NOMO-1 treated with dmso at 0.1 percent for 144 hours (cell line): ENCODE results near the gene RFT1.
"Not testable (repeated sequence)": the region's sequence is repeated elsewhere in the genome, so short reads cannot be mapped to it uniquely, and the experiment has no call there.

Experiments used
- DNase-seq: peaks from one replicate; lab custom pipeline; 2025; ENCODE audit not compliant: unreplicated experiment; lab: John Stamatoyannopoulos, UW

Gene RFT1

DNA sequence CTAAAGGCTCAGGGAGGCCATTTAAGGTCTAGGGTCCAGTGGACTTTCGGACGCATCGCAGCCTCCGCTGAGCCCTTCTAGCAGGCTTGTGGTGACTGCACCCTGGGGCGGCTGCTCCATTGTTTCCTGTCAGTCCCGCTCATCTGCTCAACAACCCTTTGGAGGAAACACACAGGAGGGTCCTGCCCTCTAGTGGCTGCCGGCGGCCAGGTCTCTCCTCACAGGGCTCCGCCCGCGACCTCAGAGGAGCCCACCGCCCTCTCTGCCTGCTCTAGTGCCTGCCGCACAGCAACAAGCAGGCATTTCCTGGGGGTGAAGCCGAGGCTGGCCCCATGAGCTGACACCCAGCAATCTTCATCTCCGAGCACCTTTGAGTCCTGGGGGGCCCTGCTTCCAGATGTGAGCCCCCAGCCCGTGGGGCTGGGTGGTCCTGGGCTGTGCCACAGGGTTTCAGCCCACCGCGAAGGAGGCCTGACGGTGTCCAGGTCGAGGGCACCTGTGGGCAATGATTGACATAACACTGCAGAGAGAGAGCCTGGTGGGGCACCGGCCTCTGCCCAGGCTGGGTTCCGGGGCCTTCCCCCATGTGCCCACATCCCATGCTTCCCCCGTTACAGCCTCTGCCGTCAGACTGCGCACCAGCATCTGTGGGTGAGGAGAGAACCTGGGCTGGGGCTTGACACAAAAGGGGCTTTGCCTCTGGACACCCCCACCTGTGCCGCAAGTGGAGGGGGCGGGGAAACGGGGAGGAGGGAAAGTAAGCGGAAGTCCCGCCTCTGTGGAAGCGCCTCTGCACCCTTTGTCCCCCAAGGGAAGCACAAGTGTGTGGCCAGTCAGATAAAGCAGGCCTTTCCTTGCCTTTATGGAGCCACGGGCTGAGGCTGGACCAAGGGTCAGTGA lies 57.3 kb downstream of the RFT1 start:
- DNase-seq = peak; percentile 58

DNA sequence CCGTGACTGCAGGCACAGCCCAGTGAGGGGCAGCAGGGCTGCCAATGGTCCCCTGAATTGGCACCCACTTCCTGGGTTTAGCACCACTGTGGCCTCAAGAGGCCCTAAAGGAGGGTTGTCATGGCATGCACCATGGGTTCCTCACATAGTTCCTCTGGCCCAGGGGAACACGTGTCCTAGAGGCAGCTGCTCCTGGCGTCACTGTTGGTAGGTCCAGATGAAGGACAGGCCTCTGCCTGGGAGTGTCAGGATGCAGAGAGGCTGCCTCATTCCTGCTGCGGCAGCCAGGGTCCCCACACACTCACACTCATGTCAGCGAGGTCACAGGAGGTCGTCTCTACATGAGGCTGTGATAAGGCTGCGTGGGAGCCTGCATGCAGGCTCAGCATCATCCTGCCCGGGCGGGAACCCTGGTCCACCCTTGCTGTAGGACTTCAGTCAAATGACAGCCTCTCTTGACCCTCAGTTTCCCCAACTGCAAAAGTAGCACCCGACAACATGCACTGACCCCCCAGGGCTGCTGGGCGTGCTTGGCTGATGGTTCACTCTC lies 58.3 kb downstream of the RFT1 start:
- no peak for DNase-seq

DNA sequence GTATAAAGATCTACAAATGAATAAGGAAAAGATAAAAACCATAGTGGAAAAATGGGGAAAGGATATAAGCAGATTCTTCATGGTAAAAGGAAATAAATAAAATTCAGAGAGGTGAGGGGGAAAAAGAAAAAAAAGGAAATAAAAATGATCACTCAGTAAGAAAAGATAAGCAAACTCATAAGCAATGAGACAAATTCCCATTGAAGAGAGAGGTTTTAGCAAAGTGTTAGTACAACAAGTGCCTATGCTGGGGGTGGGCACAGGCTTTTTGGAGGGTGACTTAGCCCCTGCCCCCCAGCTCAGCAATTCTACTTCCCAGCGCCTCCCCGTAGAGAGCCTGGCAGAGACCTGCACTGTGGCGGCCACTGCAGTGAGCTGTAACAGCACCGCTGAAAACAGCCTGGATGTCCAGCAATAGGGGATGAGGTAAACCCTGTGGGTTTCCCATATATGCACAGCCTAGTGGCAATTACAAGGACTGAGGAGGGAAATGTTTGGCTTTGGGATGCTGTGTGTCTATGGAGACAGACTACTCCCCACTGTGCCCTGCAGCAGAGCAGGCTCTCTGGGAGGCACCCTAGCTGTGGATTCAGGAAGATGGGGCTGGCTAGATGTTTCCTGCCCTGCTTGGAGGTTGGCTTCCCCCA lies 60.7 kb downstream of the RFT1 start:
- DNase-seq = no peak

DNA sequence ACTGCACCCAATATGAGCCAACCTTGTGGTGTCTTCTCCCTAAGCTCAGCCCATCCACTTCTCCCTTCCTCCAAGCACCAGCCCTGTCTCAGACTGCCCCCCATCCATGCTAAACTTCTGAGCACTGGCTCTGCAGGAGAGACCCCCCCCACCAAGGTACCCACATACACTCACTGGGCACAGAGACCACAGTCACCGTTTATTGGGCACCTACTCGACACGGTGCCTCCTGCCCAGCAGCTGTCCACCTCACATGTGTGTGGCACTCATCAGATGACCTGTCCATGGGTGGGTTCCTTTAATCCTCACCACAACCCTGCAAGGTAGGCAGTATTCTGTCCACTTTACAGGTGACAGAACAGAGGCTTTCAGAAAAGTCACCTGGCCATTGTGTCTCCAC lies 62.1 kb downstream of the RFT1 start:
- no peak for DNase-seq

DNA sequence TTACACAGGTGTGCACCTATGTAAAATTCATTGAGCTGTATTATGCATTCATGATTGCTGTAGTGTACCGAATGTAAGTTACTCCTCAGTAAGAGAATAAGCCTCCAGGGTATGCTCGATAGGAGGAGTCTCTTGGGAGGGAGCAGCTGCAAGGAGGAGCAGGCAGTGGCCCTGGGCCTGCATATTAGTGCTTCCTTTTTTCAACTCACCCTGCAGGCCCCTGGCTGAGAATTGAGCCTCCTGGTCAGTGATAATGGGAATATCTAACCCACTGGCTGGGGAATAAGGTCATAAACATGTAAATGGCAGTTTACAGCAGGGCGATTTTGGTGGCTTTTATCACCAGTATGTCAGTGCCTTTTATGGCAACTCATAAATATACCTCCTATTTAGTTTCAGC lies 62.7 kb downstream of the RFT1 start:
- DNase-seq = no peak

DNA sequence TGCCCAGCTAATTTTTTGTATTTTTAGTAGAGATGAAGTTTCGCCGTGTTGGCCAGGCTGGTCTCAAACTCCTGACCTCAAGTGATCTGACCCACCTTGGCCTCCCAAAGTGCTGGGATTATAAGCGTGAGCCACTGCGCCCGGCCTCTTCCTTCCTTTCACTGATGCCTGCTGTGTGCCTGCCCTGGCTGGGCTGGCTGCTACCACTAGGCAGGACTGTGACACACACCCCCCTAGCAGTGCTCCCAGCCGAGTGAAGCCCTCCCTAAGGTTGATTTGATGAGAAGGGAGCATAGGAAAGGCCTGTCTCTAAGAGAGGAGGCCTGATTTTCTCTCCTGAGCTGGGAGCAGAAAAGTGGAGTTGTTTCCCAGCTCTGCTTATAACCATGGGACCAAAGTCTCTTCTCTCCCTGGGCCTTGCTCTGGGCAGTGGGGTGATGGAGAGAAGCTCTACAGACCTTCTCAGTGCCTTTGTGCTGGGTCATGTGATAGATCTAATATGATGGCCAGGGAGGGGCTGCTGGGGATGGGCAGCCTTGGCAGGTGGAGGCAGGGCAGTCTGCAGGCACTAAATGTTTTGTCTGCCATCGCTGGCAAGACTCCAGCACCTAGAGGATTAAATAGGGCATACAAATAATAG lies 64.3 kb downstream of the RFT1 start:
- no peak for DNase-seq

DNA sequence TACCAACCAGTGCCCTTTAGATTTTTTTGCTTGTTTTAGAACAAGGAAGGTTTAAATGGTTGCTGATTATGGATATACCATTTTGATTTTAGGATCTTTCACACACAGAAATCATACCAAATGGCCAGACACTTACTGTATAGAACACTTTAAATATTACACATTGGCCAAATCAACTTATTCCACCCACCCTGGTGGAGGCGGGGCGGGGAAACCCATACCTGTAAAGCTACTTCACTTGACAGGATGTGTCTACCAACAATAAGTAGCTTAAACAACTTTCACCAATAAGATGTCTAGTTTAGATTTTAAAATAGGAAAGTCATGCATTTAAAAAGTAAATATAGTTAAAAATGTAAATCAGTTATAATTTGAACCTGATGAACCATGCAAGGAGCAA lies 67.3 kb downstream of the RFT1 start:
- no peak for DNase-seq

DNA sequence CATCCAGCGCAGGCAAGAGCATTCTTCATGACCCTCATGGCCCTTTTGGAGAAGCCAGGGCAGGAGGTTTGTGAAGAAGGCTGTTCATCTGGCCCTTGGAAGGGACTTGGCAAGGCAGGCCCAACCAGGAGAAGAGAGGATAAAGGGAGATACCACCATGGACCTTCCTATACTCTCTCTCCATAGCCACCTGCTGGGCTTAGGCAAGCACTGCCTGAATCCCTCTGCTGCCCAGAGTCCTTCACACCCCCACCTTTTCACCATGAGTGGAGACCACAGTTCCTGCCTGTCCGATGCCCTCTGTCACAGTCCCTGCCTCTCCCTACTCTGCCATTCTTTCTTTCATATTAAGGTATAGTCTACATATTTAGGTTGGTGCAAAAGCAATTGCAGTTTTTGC lies 73.8 kb downstream of the RFT1 start:
- DNase-seq = no peak

DNA sequence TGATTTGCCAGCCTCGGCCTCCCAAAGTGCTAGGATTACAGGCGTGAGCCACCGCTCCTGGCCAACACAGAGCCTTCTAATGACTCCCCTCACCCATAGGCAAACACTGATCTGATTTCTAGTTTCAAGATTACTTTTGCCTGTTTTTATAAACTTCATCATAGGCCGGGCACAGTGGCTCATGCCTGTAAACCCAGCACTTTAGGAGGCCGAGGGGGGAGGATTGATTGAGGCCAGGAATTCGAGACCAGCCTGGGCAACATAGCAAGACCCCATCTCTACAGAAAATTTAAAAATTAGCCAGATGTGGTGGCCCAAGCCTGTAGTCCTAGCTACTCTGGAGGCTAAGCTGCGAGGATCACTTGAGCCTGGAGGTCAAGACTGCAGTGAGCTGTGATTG lies 76.0 kb downstream of the RFT1 start:
- DNase-seq = not testable (repeated sequence)

DNA sequence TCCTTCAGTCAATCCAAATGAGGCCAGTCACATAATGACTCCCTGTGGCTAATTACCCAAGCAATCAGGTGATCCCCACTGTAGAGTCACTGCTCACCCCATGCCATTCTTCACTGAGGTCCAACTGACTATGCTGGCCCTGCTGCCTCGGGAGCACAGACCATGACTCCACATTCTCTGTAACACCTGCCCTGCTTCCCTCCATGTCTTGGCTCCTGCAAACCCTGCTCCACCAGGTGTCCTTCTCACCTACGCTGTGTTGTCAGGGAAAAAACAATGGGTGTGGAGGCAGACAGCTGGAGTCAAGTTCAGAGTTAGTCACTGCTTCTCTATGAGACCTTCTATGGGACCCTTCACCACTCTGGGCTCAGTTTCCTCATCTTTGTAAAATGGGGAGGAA lies 78.3 kb downstream of the RFT1 start:
- DNase-seq = no peak

DNA sequence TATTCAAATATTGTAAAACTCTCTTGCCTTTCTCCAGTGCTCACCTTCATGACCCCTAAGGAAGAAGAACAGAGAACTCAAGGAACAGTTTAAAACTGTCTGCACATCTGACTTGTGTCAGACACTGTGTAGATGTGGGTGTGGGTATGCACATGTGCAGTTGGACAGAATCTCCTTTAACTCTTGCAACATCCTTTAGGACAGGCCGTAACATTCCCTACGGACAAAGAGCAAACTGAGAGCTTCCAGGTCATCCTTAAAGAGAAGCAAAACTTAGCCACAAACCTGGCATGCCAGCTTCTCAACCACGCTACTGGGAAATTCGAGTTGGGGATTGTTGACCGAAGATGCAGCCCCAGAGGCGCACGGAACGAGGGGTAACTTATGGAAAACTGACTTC lies 80.2 kb downstream of the RFT1 start:
- no peak for DNase-seq

DNA sequence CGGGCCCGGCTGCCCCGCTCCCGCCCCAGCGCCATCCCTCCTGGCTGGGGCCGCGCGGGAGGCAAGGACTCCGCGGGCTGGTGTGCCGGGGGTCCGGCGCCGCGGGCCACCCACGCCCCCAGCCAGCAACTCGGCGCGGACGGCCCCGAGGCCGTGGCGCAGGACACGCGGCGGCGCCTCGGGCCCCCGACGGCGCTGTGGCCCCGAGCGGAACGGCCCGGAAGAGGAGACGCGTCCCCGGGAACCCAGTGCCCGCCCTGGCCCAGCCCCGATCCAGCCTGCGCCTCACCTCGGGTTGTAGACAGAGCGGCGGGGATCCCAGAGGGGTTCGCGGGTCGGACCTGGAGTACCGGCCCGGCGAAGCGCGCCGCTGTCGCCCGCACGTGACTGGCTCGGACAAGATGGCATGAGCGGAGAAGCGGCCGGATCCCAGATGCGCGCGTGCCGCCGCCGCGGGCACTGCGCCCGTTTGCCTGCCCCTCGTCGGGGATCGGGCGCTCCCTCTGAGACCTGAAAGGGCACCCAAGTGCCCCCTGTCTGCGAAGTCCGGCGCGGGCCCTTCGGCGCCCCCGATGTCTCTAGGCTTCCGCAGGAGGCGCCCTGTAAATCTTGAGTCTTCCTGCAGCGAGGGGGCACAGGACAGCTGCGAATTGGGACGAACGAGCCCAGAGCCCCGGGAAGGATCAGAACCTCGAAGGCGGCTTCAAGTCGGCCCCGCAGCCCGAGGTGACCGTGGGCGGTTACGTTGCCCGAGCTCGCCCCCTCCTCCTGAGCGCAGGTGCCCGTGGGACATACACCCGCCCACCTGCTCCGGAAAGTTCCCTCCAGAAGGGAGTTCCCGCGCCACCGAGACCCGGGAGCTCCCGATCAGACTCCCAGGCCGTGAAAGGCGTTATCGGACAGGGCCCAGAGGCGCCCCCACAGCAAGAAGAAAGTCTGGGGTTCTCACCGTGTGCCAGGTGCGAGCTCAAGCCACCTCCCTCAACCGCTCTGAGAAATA lies 83.8 kb downstream of the RFT1 start:
- peak; percentile 48 for DNase-seq

DNA sequence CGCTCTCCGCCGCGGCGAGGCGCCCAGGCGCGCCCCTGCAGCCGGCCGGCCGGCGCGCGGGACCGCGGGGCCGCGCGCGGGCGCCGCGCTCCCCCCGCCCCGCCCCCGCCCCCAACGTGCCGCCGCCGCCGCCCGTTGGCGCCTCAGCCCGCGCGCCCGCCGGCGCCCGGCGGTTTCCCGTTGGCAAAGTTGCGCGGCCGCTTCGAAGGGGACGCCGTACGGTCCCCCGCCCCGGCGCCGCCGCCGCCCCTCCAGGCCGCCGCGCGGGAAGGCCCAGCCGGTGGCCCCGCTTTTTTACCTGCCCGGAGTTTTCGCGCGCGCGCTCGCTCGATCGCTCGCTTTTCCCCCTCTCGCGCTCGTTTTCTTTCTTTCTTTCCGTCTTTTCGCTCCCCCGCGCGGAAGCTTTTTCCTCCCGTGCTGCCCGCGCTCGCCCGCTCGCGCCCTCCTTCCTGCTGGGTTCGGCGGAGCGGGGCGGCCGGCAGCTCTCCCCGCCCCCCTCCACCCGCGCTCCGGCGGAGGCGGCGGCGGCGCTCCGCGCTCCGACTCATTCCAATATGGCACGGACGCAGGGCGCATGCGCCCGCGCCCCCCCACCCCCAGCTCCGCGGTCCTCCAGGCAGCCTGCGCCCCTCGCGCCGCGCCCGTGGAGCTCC lies 84.6 kb downstream of the RFT1 start, which contains the start of gene SFMBT1:
SFMBT1 (minus strand) TSS at position 556 of the 653 bp plus-strand sequence. CDS start 76,945 bp downstream, outside the sequence.
- DNase-seq = peak; percentile 37

DNA sequence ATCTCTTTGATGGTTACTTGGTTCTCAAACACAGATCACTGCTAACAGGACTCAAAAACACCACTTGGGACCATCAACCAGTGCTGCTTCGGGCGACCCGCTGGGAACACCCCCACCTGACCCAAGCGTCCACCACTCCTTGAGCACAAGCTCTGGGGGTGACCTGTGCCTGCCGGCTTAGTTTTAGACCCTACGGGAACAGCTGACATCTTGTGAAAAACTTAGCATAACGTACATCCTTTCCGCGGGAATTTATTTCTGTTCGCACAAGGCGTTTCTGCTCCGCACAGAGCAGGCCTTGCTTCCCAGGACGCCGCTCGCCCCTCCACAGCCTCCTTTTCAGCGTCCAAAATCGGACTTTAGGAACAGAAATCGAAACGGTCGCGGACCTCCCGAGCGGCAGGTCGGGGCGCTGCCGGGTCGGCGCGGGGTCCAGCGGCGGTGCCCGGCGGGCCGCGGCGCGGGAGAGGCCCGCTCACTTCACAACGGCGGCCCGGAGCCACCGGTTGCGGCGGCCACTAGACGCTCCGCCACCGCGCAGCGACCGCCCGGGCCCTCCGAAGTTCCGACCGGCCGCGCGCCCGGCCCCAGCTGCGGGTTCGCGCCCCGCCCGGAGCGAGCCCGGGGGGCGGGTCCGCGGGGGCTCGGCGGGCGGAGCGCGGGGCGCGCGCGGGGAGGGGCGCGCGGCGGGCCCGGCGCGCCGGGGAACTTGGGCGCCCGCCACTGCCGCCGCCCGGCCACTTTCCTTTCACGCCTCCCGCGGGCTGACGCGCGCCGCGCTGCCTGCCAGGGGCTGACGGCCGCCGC lies 85.3 kb downstream of the RFT1 start:
- peak; percentile 47 for DNase-seq

DNA sequence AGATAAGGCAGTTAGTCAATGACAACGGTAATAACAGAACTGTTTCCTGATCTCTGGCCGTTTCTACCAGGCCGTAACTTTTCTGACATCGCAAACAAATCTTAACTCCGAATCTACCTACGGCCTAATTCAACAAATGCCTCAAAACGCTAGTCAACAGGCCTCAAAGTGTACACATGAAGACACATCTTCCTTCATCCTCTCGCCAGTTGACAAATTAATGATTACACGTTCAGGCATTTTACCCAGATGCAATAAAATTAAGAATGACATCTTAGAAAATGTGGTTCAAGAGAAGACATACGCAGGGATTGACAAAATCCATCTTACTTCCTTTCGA lies 85.9 kb downstream of the RFT1 start:
- DNase-seq = no peak

DNA sequence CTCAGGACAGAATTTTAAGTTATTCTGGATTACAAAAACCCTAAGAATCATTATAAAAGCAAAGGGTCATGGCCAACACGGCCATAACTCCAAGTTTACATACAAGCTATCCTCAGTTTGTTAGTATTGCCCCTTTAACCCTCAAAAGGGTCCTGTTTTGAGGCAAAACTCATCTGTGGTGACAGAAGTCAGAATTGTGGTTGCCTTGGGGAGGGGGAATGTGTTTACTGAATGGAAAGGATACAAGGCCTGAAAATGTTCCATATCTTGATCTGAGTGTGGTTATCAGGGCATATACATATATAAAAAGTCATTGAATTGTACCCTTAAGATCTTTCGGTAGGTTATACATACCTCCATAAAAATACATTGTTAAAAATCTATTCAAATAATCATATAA lies 86.5 kb downstream of the RFT1 start:
- no peak for DNase-seq

DNA sequence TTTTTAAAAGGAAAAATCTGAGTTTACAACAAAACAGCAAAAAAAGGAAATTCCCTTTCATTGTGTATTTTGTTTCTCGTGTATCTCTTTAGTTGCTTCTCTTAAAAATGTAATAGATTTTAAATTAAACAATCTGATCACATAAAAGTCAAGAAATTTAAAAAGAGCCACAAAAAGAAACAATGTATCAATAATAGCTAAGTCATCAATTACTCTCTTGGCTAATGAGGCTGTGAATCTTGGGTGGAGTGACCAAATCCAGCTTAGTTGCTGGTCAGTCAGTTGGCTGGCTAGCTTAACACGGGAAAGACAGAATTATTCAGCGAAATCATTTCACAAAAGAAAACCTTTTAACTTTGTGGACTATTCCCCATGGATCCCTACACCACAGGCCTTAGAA lies 87.6 kb downstream of the RFT1 start:
- no peak for DNase-seq

DNA sequence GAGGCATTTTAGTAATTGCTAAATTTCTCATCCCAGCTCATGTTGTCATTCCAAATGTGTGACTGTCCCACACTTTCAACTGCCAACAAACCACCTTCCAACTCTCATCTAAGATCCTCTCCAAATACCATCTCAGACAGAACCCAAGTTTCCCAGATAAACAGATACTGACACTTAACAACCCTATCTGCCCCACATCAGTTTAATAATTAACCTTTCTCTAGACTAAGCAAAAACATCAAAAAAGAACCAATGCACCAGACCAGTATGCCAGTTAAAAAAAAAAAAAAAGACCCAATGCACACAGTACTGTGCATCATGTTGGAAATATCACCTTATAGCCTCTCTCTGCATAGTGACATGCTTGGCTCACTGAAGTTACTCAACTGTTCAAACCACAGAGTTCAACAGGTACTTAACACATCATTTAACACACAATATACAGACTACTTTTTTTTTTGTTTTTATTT lies 89.8 kb downstream of the RFT1 start:
- no peak for DNase-seq

DNA sequence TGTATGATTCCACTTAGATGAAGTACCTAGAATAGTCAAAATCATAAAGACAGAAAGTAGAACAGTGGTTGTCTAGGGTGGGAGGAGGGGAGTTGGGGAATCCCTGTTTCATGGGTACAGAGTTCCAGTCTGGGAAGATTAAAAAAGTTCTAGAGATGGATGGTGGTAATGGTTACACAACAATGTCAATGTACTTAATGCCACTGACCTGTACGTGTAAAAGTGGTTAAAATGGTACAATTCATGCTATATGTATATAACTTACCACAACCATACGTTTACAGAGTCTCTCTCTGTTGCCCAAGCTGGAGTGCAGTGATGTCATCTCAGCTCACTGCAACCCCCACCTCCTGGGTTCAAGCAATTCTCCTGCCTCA lies 90.9 kb downstream of the RFT1 start:
- DNase-seq = no peak
